ENCODE results near the gene ETS1. TPM values are rescaled to one million over a fixed set of nuclear protein-coding genes. Genes with fewer than 3 reads are reported as not detected.

Gene ETS1
- total and polyA plus RNA-seq, 10 donors = 58.1 to 455 (median 352) TPM

GRCh38 chr11:128575174-128575960, 12.0 kb downstream of the ETS1 start:
- intact Hi-C loops (cut with DNase I; ENCODE audit: low total_unique reads) = no loop called here
- Histone ChIP-seq H3K27ac (peak overlapping the region; percentile 3 to 84 (median 76)), H3K4me1 (peaks cover 24 to 97% (median 71%) of the 10 kb centered on the region in 6 donors), H3K27me3 (replicated peaks in 1 of 7) (no peaks in the 10 kb centered on the region), H3K36me3 (no peaks in the 10 kb centered on the region), H3K9me3 (peaks cover 0 to 10% (median 0%) of the 10 kb centered on the region in 8 donors), H3K4me3 (peak overlapping the region in 1 of 8 donors; percentile 23)
- WGBS, 5 donors = 28 to 50% (median 32%) methylated on average over 9 of the region's 9 CpGs
- DNase-seq = no peak
- no peak for TF ChIP-seq CTCF (IDR thresholded peaks at IDR 0.05 in 8 of 11, conservative IDR thresholded peaks at IDR 0.05 in 3 of 11)
- no peak for TF ChIP-seq POLR2A (IDR thresholded peaks at IDR 0.05)
- no peak for TF ChIP-seq POLR2AphosphoS5 (IDR thresholded peaks at IDR 0.05)

GRCh38 chr11:128574576-128575011, 12.8 kb downstream of the ETS1 start:
- Histone ChIP-seq H3K4me3 (no peak overlapping the region), H3K9me3 (peaks cover 0 to 10% (median 0%) of the 10 kb centered on the region in 8 donors), H3K27ac (peak overlapping the region in 7 of 8 donors; percentile 72 to 84 (median 77)), H3K27me3 (replicated peaks in 1 of 7) (no peaks in the 10 kb centered on the region), H3K36me3 (no peaks in the 10 kb centered on the region), H3K4me1 (peaks cover 24 to 97% (median 70%) of the 10 kb centered on the region in 6 donors)
- WGBS, 5 donors = 56 to 79% (median 67%) methylated on average over 2 of the region's 2 CpGs
- TF ChIP-seq CTCF (IDR thresholded peaks at IDR 0.05 in 8 of 11, conservative IDR thresholded peaks at IDR 0.05 in 3 of 11) (no peak), POLR2AphosphoS5 (IDR thresholded peaks at IDR 0.05) (peak in 1 of 3 donors; percentile 29), POLR2A (IDR thresholded peaks at IDR 0.05) (no peak)
- DNase-seq = no peak
- intact Hi-C loops (cut with DNase I; ENCODE audit: low total_unique reads) = no loop called here

GRCh38 chr11:128573638-128574037, 13.7 kb downstream of the ETS1 start:
- DNase-seq = no peak
- peaks cover 0 to 10% (median 0%) of the 10 kb centered on the region in 8 donors for H3K9me3 ChIP-seq
- H3K4me3 ChIP-seq = no peak overlapping the region
- 78 to 89% (median 82%) methylated on average over 5 of the region's 5 CpGs for WGBS, 5 donors
- no peaks in the 10 kb centered on the region for H3K36me3 ChIP-seq
- no peaks in the 10 kb centered on the region for H3K27me3 ChIP-seq (replicated peaks in 1 of 7)
- intact Hi-C loops (cut with DNase I; ENCODE audit: low total_unique reads) = no loop called here
- peaks cover 20 to 97% (median 74%) of the 10 kb centered on the region in 6 donors for H3K4me1 ChIP-seq
- H3K27ac ChIP-seq = peak overlapping the region in 7 of 8 donors; percentile 23 to 84 (median 75)
- TF ChIP-seq CTCF (IDR thresholded peaks at IDR 0.05 in 8 of 11, conservative IDR thresholded peaks at IDR 0.05 in 3 of 11) = no peak
- no peak for TF ChIP-seq POLR2AphosphoS5 (IDR thresholded peaks at IDR 0.05)
- no peak for TF ChIP-seq POLR2A (IDR thresholded peaks at IDR 0.05)

DNA sequence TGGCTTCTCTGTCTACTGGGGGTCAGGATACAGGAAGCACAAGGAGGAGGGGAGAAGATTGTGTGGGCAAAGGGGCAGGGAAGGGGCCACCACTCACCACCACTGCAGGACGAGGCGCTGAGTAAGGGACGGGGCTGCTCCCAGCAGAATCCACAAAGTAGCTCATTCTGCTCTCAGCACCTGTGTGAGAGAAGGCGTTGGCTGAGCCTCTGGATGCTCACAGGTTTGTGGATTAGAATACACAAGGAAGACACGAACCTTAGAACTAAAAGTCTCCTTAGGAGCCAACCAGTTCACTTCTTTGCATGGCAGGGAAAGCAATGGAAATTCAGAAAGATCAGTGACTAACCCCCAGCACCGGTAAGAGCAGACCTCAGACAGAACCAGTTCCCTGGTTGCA, 14.4 kb downstream of the ETS1 start:
- DNase-seq = no peak
- peaks cover 22 to 97% (median 77%) of the 10 kb centered on the region in 6 donors for H3K4me1 ChIP-seq
- no peaks in the 10 kb centered on the region for H3K36me3 ChIP-seq
- peaks cover 0 to 10% (median 0%) of the 10 kb centered on the region in 8 donors for H3K9me3 ChIP-seq
- TF ChIP-seq POLR2AphosphoS5 (IDR thresholded peaks at IDR 0.05) (no peak), POLR2A (IDR thresholded peaks at IDR 0.05) (no peak), CTCF (IDR thresholded peaks at IDR 0.05 in 8 of 11, conservative IDR thresholded peaks at IDR 0.05 in 3 of 11) (no peak)
- H3K27me3 ChIP-seq (replicated peaks in 1 of 7) = no peaks in the 10 kb centered on the region
- intact Hi-C loops (cut with DNase I; ENCODE audit: low total_unique reads) = no loop called here
- no peak overlapping the region for H3K4me3 ChIP-seq
- peak overlapping the region in 6 of 8 donors; percentile 47 to 84 (median 76) for H3K27ac ChIP-seq
- 83 to 91% (median 89%) methylated on average over 6 of the region's 6 CpGs for WGBS, 5 donors
